IMR-90 (cell line): ENCODE data around the gene C12orf57. TPM values are rescaled to one million over a fixed set of nuclear protein-coding genes. Genes with fewer than 3 reads are reported as not detected.

ENCODE experiments used
- ATAC-seq: fragments of 200-7000 bp; cut with Tn5 transposase; 2 replicates; pipeline ENCODE4 v1.9.1; 2020; ENCODE audit warnings: low read depth, mild to moderate bottlenecking, moderate library complexity
- BruUV-seq: library from RNA; stranded (reverse); fragments of 400-500 nt; replicated peaks from 2 replicates; lab custom pipeline; 2021; lab: Mats Ljungman, UMichigan
- CTCF ChIA-PET: fragments of 300-600 bp; formaldehyde crosslinking; extraction: SDS; loops from one replicate; lab custom pipeline; 2021; ENCODE audit warnings: antibody characterized with exemption; lab: Yijun Ruan, JAX
- POLR2A ChIA-PET: fragments of 300-600 bp; sonication (Branson Sonifier 250); formaldehyde crosslinking; loops from one replicate; lab custom pipeline; 2022; ENCODE audit warnings: antibody characterized with exemption; ENCODE audit not compliant: unreplicated experiment; lab: Charles Lee
- DNase-seq: peaks from one replicate; pipeline ENCODE4 v3.0.0; 2013
- H2AFZ ChIP-seq: replicated peaks from 2 replicates; pipeline ENCODE3; 2013; ENCODE audit warnings: low read length, mild to moderate bottlenecking; ENCODE audit not compliant: poor library complexity
- H2AK5ac ChIP-seq: 2 replicates; pipeline ENCODE4 v1.6.1; 2013; ENCODE audit warnings: low read depth, low read length, inconsistent platforms
- H2AK9ac ChIP-seq: replicated peaks from 2 replicates; pipeline ENCODE3; 2013; ENCODE audit warnings: mild to moderate bottlenecking, low read depth, low read length, moderate library complexity; ENCODE audit not compliant: poor library complexity
- H2BK120ac ChIP-seq: 2 replicates; pipeline ENCODE4 v1.6.1; 2013; ENCODE audit warnings: low read depth, low read length, inconsistent platforms
- H2BK15ac ChIP-seq: 3 replicates; pipeline ENCODE4 v1.6.1; 2013; ENCODE audit warnings: low read depth, low read length, inconsistent platforms
- H2BK20ac ChIP-seq: 2 replicates; pipeline ENCODE4 v1.6.1; 2013; ENCODE audit warnings: low read depth, mild to moderate bottlenecking, inconsistent platforms, low read length, moderate library complexity
- H2BK5ac ChIP-seq: 2 replicates; pipeline ENCODE4 v1.6.1; 2013; ENCODE audit warnings: mild to moderate bottlenecking, low read depth, low read length, inconsistent platforms; ENCODE audit not compliant: poor library complexity, severe bottlenecking
- H3K14ac ChIP-seq: replicated peaks from 2 replicates; pipeline ENCODE4 v1.6.1; 2013; ENCODE audit warnings: low read depth, low read length, inconsistent platforms
- H3K18ac ChIP-seq: 2 replicates; pipeline ENCODE4 v1.6.1; 2013; ENCODE audit warnings: low read depth, low read length, control low read depth
- H3K23ac ChIP-seq: 2 replicates; pipeline ENCODE4 v1.6.1; 2013; ENCODE audit warnings: low read depth, low read length, inconsistent platforms
- H3K27ac ChIP-seq: 2 replicates; pipeline ENCODE4 v1.5.1; 2013; ENCODE audit warnings: mild to moderate bottlenecking, control low read depth, low read length; ENCODE audit not compliant: insufficient read depth
- H3K27me3 ChIP-seq: 2 replicates; pipeline ENCODE4 v1.6.1; 2013; ENCODE audit warnings: low read length; ENCODE audit not compliant: control insufficient read depth, insufficient read depth
- H3K36me3 ChIP-seq: 2 replicates; pipeline ENCODE4 v1.6.1; 2013; ENCODE audit warnings: low read length, mixed read lengths; ENCODE audit not compliant: control insufficient read depth, insufficient read depth
- H3K4ac ChIP-seq: 2 replicates; pipeline ENCODE4 v1.6.1; 2013; ENCODE audit warnings: low read depth, low read length, inconsistent platforms
- H3K4me1 ChIP-seq: 2 replicates; pipeline ENCODE4 v1.6.1; 2013; ENCODE audit warnings: low read length, mixed read lengths; ENCODE audit not compliant: control insufficient read depth, insufficient read depth
- H3K4me2 ChIP-seq: 2 replicates; pipeline ENCODE4 v1.6.1; 2013; ENCODE audit warnings: low read depth, mild to moderate bottlenecking, control low read depth, low read length, moderate library complexity
- H3K4me3 ChIP-seq: 2 replicates; pipeline ENCODE4 v1.5.1; 2013; ENCODE audit warnings: low read depth, mild to moderate bottlenecking, control low read depth, low read length, moderate library complexity; ENCODE audit not compliant: insufficient read depth
- H3K56ac ChIP-seq: 2 replicates; pipeline ENCODE4 v1.6.1; 2013; ENCODE audit warnings: low read length, inconsistent platforms; ENCODE audit not compliant: insufficient read depth; ENCODE audit errors: extremely low read depth
- H3K79me1 ChIP-seq, 2 experiments: 2 replicates each; pipeline ENCODE4 v1.6.1; 2013; ENCODE audit warnings: low read length in 2 of 2, inconsistent platforms in 1 of 2, low read depth in 1 of 2
- H3K9ac ChIP-seq: 2 replicates; pipeline ENCODE4 v1.6.1; 2013; ENCODE audit warnings: low read depth, low read length, control low read depth
- H3K9me1 ChIP-seq: 2 replicates; pipeline ENCODE4 v1.6.1; 2013; ENCODE audit warnings: low read length, inconsistent platforms; ENCODE audit not compliant: insufficient read depth
- H3K9me3 ChIP-seq: 2 replicates; pipeline ENCODE4 v1.6.1; 2013; ENCODE audit warnings: low read length; ENCODE audit not compliant: control insufficient read depth, insufficient read depth
- H4K20me1 ChIP-seq: 2 replicates; pipeline ENCODE4 v1.6.1; 2013; ENCODE audit warnings: low read length, inconsistent platforms; ENCODE audit not compliant: insufficient read depth
- H4K5ac ChIP-seq: 2 replicates; pipeline ENCODE4 v1.6.1; 2013; ENCODE audit warnings: mild to moderate bottlenecking, low read depth, low read length, control low read depth
- H4K8ac ChIP-seq, 2 experiments: 2 replicates each; pipeline ENCODE4 v1.6.1; 2013; ENCODE audit warnings: low read depth in 2 of 2, low read length in 2 of 2, control low read depth in 1 of 2, inconsistent platforms in 1 of 2
- H4K91ac ChIP-seq: 2 replicates; pipeline ENCODE4 v1.6.1; 2013; ENCODE audit warnings: low read depth, low read length, inconsistent platforms; ENCODE audit not compliant: insufficient read depth
- MAZ ChIP-seq: IDR thresholded peaks from 2 replicates; pipeline ENCODE4 v1.6.1; 2012; ENCODE audit warnings: low read depth, mild to moderate bottlenecking, low read length, improper control_type of control experiment, moderate library complexity, borderline replicate concordance
- NFE2L2 ChIP-seq: fragments of 150-350 bp; IDR thresholded peaks from 2 replicates; pipeline ENCODE4 v1.6.1; 2016; ENCODE audit warnings: low read depth, mild to moderate bottlenecking, low read length
- WGBS, 2 experiments: methylation state at CpG; one replicate each; pipeline versions ENCODE4 v1.1.5 to v1.1.7; 2013; ENCODE audit warnings: missing lambda C conversion rate in 2 of 2; ENCODE audit not compliant: insufficient read length in 1 of 2; ENCODE audit errors: extremely low coverage in 2 of 2; 5-methylcytosine and 5-hydroxymethylcytosine counted together
- dilution Hi-C: fragments of 300-500 bp; cut with HindIII; formaldehyde crosslinking; loops from one replicate; pipeline ENCODE4 v1.14.3; 2018; ENCODE audit warnings: low sequenced_read_pairs; ENCODE audit not compliant: unreplicated experiment
- in situ Hi-C: fragments of 300-500 bp; cut with MboI; formaldehyde crosslinking; loops from 3 replicates; pipeline ENCODE4 v1.14.3; 2019; ENCODE audit warnings: low sequenced_read_pairs, inconsistent platforms, mixed read lengths
- intact Hi-C: fragments of 100-400 bp; cut with micrococcal nuclease; formaldehyde crosslinking; loops from 2 replicates; pipeline ENCODE4 v1.10.0; 2022
- polyA plus RNA-seq, 3 experiments: library from polyadenylated mRNA; depleted of rRNA; stranded (reverse); fragments of >200 nt; gene quantifications; 2 replicates each; pipeline ENCODE4 v1.2.3, GENCODE V29; 2012; ENCODE audit warnings: low replicate concordance in 1 of 3
- total RNA-seq: library from RNA; depleted of rRNA; stranded (reverse); fragments of >200 nt; gene quantifications from 2 replicates; pipeline ENCODE4 v1.2.3, GENCODE V29; 2012
- TF ChIP-seq, protein P1 (sequence below): conservative IDR thresholded peaks from 2 replicates; pipeline ENCODE4 v1.5.1; 2012; ENCODE audit warnings: mild to moderate bottlenecking, low read depth, low read length, improper control_type of control experiment

Gene C12orf57
- total and polyA plus RNA-seq, 2 of the 4 experiments (the other 2 are of a cell fraction), result 238 to 530 TPM

DNA sequence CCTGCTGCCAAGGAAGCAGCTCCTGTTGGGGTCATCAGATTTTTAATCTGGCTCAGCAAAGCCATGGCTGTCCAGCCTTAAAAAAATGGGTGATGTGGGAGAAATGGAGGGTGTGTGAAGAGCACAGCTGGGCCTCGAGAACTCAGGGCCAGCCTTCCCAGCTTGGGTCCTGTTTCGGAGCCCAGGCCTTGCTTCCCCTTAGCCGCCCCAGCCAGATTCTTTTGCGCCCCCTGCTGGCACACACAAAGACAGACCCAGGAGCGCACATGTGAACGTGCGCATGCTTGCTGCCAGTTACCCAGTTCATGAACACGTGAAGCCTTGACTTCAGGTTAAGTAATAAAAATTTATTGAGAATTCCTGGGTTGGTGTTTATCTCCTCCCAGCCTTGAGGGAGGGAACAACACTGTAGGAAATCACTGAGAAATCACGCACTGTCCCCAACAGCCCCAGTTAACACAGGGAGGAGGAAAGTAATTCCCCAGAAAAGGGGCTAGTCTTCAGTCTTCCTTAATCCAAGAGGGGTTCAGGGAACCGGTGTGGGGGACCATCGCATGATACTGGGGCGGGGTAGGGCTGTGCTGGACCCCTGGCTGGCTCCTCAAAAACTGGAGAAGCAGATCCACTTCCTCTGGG lies 21.3 kb downstream of the C12orf57 start (continued):
- TF ChIP-seq NFE2L2, result no peak

DNA sequence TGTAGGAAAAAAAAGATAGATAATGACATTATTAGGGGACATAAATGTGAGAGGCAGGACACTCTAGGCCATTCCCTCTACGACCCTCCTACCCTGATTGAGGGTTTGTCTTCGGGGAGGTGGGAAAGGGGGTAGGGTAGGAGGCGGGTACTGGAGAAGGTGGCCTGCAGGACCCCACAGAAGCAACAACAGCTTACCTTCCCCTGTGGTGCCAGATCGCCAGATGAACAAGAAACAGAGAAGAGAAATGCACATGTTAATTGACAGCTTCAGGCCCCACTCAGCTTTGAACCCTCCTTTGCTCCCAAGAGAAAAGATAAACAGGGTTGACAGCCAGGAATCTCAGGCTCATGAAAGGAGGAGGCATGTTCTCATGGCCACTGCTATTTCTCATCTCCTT lies 21.9 kb downstream of the C12orf57 start:
- H3K4me2 ChIP-seq, result no peak overlapping the region
- H2BK120ac ChIP-seq, result no peak overlapping the region
- DNase-seq, result no peak
- H2BK20ac ChIP-seq, result no peak overlapping the region
- ChIA-PET CTCF (interaction anchor here (1.2 kb wide), 1 partner anchor 41 kb away, joined by 3 read pairs; no protein-coding TSS in a partner anchor), POLR2A (no interaction called here)
- no CpG with 5 or more reads among the region's 4 CpGs for WGBS, 2 experiments
- no peak overlapping the region for H2AK9ac ChIP-seq
- TF ChIP-seq NFE2L2, result no peak
- TF ChIP-seq MAZ, result no peak
- TF ChIP-seq, protein P1, sequence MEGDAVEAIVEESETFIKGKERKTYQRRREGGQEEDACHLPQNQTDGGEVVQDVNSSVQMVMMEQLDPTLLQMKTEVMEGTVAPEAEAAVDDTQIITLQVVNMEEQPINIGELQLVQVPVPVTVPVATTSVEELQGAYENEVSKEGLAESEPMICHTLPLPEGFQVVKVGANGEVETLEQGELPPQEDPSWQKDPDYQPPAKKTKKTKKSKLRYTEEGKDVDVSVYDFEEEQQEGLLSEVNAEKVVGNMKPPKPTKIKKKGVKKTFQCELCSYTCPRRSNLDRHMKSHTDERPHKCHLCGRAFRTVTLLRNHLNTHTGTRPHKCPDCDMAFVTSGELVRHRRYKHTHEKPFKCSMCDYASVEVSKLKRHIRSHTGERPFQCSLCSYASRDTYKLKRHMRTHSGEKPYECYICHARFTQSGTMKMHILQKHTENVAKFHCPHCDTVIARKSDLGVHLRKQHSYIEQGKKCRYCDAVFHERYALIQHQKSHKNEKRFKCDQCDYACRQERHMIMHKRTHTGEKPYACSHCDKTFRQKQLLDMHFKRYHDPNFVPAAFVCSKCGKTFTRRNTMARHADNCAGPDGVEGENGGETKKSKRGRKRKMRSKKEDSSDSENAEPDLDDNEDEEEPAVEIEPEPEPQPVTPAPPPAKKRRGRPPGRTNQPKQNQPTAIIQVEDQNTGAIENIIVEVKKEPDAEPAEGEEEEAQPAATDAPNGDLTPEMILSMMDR, result no peak
- no peak overlapping the region for H4K8ac ChIP-seq
- no peak overlapping the region for H2AK5ac ChIP-seq
- ATAC-seq, result no peak
- H2AFZ ChIP-seq, result no peak overlapping the region
- H3K36me3 ChIP-seq, result peaks cover 38% of the 10 kb centered on the region
- H3K56ac ChIP-seq, result no peak overlapping the region
- no peak overlapping the region for H2BK15ac ChIP-seq
- H3K4ac ChIP-seq, result no peak overlapping the region
- no peak overlapping the region for H4K5ac ChIP-seq
- H3K27ac ChIP-seq, result no peak overlapping the region
- no peak overlapping the region for H3K23ac ChIP-seq
- H4K91ac ChIP-seq, result no peak overlapping the region
- dilution Hi-C loops, result no loop called here
- no peak overlapping the region for H3K4me3 ChIP-seq
- no peak overlapping the region for H3K14ac ChIP-seq
- H4K20me1 ChIP-seq, result no peaks in the 10 kb centered on the region
- H3K9ac ChIP-seq, result no peak overlapping the region
- no peaks in the 10 kb centered on the region for H3K9me1 ChIP-seq
- no peak overlapping the region for H3K18ac ChIP-seq
- in situ Hi-C loops, result no loop called here
- H3K79me1 ChIP-seq, result peaks cover 13 to 34% of the 10 kb centered on the region in 2 experiments
- intact Hi-C loops, result loop anchor here (1.0 kb wide), 4 partner anchors 21 to 148 kb away; partner anchors contain the start of gene C12orf57
- H3K9me3 ChIP-seq, result no peaks in the 10 kb centered on the region
- BruUV-seq, result no TSS peak
- peaks cover 9% of the 10 kb centered on the region for H3K4me1 ChIP-seq
- no peak overlapping the region for H2BK5ac ChIP-seq
- no peaks in the 10 kb centered on the region for H3K27me3 ChIP-seq
